ENCODE data around the gene SRL.
"Not testable (repeated sequence)": the region's sequence is repeated elsewhere in the genome, so short reads cannot be mapped to it uniquely, and the experiment has no call there.

SRL gene

GRCh38 chr16:4218202-4218601 is 23.7 kb downstream of the SRL start:
- H3K27me3 ChIP-seq (ENCODE audit: insufficient read depth, low read length): no peaks in the 10 kb centered on the region
- no peaks in the 10 kb centered on the region for H3K36me3 ChIP-seq (ENCODE audit: insufficient read depth, low read depth, low read length)
- no peak overlapping the region for H3K9ac ChIP-seq (ENCODE audit: low read depth, low read length)
- no peaks in the 10 kb centered on the region for H3K9me3 ChIP-seq (ENCODE audit: insufficient read depth, low read depth, low read length)
- H3K4me1 ChIP-seq (ENCODE audit: insufficient read depth, low read length): peaks cover 11% of the 10 kb centered on the region
- no peak overlapping the region for H3K27ac ChIP-seq (ENCODE audit: low read length)
- H3K4me3 ChIP-seq (ENCODE audit: low read length): no peak overlapping the region

DNA sequence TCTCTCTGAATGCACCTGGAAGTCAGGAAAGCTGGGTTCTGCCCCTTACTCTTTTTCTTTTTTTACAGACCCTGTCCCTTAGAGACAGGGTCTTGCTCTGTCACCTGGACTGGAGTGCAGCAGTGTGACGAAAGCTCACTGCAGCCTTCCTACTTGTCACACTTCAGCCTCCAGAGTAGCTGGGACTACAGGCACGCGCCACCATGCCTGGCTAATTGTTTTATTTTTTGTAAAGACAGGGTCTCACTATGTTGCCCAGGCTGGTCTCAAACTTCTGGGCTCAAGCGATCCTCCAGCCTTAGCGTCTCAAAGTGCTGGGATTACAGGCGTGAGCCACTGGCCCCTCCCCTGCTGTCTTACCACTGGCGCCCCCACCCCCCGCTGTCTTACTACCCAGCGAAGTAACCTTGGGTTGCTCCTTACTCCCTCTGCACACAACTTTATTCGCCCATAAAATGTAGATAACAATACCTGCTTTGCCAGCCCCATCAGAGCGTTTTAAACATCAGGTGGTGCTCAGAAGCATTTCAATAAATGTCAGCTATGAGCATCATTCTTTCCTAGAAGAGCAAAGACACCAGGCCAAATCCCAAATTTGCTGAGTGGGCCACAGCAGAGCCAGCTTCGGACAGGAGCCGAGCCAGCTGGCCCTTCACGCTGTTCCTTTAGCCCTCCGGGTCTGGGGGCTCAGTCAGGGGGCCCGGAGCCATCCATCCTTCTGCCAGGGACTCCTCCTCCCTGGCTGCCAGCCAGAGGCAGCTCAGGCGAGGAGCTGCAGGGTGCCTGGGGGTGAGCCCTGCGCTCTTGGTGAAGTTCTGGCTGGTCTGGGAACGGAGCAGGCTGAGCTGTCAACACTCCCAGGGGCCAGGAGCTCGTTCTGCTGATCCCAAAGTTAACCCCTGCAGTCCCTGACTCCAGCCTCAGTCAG is 24.4 kb downstream of the SRL start:
- Histone ChIP-seq H3K9me3 (ENCODE audit: insufficient read depth, low read depth, low read length) (no peaks in the 10 kb centered on the region), H3K4me3 (ENCODE audit: low read length) (no peak overlapping the region), H3K4me1 (ENCODE audit: insufficient read depth, low read length) (peaks cover 11% of the 10 kb centered on the region), H3K36me3 (ENCODE audit: insufficient read depth, low read depth, low read length) (no peaks in the 10 kb centered on the region), H3K27me3 (ENCODE audit: insufficient read depth, low read length) (no peaks in the 10 kb centered on the region), H3K9ac (ENCODE audit: low read depth, low read length) (no peak overlapping the region), H3K27ac (ENCODE audit: low read length) (no peak overlapping the region)

DNA sequence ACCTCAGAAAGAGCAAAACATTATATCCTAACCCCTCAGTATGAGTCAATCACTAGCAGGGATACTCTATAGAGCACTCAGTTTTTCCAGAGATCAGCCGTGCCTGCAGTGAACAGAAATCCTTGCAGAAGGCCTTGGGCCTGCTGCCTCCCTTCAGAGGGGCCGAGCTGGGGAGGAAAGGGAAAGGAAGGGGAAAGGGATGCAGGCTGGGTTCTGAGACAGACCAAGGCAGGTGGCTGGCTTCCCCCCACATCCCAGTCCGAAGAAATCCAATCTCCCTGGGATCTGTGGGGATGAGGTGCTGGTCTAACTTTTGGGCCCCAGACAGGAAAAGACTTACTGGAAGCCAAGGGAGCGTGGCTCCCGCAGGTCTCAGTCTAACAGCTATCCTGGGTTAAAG is 25.3 kb downstream of the SRL start:
- H3K4me1 ChIP-seq (ENCODE audit: insufficient read depth, low read length): peaks cover 11% of the 10 kb centered on the region
- H3K36me3 ChIP-seq (ENCODE audit: insufficient read depth, low read depth, low read length): no peaks in the 10 kb centered on the region
- no peak overlapping the region for H3K9ac ChIP-seq (ENCODE audit: low read depth, low read length)
- no peaks in the 10 kb centered on the region for H3K27me3 ChIP-seq (ENCODE audit: insufficient read depth, low read length)
- H3K27ac ChIP-seq (ENCODE audit: low read length): no peak overlapping the region
- H3K9me3 ChIP-seq (ENCODE audit: insufficient read depth, low read depth, low read length): no peaks in the 10 kb centered on the region
- H3K4me3 ChIP-seq (ENCODE audit: low read length): no peak overlapping the region

DNA sequence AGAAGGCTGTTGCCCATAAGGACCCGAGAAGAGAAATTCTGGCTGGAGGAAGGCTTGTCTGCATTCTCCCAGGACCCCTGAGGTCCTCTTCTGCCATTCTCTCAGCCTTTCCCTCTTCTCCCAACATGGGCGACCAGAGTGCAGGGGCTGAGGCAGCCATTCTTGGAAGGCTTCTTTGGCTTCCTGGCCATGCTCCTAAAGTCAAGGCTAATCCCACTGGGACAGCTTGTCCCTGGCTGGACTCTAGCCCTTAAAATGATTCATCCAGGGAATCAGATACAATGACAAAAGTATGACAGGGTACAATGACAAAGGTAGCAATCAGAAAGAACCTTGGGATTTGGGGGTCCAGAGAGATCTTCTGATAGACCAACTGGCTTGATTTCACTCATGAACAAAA is 26.8 kb downstream of the SRL start:
- Histone ChIP-seq H3K36me3 (ENCODE audit: insufficient read depth, low read depth, low read length) (no peaks in the 10 kb centered on the region), H3K27ac (ENCODE audit: low read length) (no peak overlapping the region), H3K4me3 (ENCODE audit: low read length) (no peak overlapping the region), H3K9ac (ENCODE audit: low read depth, low read length) (no peak overlapping the region), H3K4me1 (ENCODE audit: insufficient read depth, low read length) (peaks cover 11% of the 10 kb centered on the region), H3K27me3 (ENCODE audit: insufficient read depth, low read length) (no peaks in the 10 kb centered on the region), H3K9me3 (ENCODE audit: insufficient read depth, low read depth, low read length) (no peaks in the 10 kb centered on the region)

- peaks cover 11% of the 10 kb centered on the region for H3K4me1 ChIP-seq (ENCODE audit: insufficient read depth, low read length)
- no peak overlapping the region for H3K9ac ChIP-seq (ENCODE audit: low read depth, low read length)
- H3K27ac ChIP-seq (ENCODE audit: low read length): no peak overlapping the region
- H3K27me3 ChIP-seq (ENCODE audit: insufficient read depth, low read length): no peaks in the 10 kb centered on the region
- no peak overlapping the region for H3K4me3 ChIP-seq (ENCODE audit: low read length)
- no peaks in the 10 kb centered on the region for H3K36me3 ChIP-seq (ENCODE audit: insufficient read depth, low read depth, low read length)
- no peaks in the 10 kb centered on the region for H3K9me3 ChIP-seq (ENCODE audit: insufficient read depth, low read depth, low read length)
Observed at GRCh38 chr16:4214215-4214621, 27.7 kb downstream of the SRL start.

GRCh38 chr16:4213737-4214136 is 28.1 kb downstream of the SRL start:
- Histone ChIP-seq H3K4me3 (ENCODE audit: low read length) (no peak overlapping the region), H3K9me3 (ENCODE audit: insufficient read depth, low read depth, low read length) (no peaks in the 10 kb centered on the region), H3K27me3 (ENCODE audit: insufficient read depth, low read length) (no peaks in the 10 kb centered on the region), H3K27ac (ENCODE audit: low read length) (no peak overlapping the region), H3K36me3 (ENCODE audit: insufficient read depth, low read depth, low read length) (no peaks in the 10 kb centered on the region), H3K9ac (ENCODE audit: low read depth, low read length) (no peak overlapping the region), H3K4me1 (ENCODE audit: insufficient read depth, low read length) (peaks cover 11% of the 10 kb centered on the region)

- no peaks in the 10 kb centered on the region for H3K27me3 ChIP-seq (ENCODE audit: insufficient read depth, low read length)
- H3K9ac ChIP-seq (ENCODE audit: low read depth, low read length): no peak overlapping the region
- peaks cover 11% of the 10 kb centered on the region for H3K4me1 ChIP-seq (ENCODE audit: insufficient read depth, low read length)
- H3K4me3 ChIP-seq (ENCODE audit: low read length): no peak overlapping the region
- H3K36me3 ChIP-seq (ENCODE audit: insufficient read depth, low read depth, low read length): no peaks in the 10 kb centered on the region
- H3K27ac ChIP-seq (ENCODE audit: low read length): no peak overlapping the region
- no peaks in the 10 kb centered on the region for H3K9me3 ChIP-seq (ENCODE audit: insufficient read depth, low read depth, low read length)
Observed at GRCh38 chr16:4212934-4213296, 29.0 kb downstream of the SRL start.

GRCh38 chr16:4212211-4212933 is 29.5 kb downstream of the SRL start:
- H3K27me3 ChIP-seq (ENCODE audit: insufficient read depth, low read length): no peaks in the 10 kb centered on the region
- no peak overlapping the region for H3K27ac ChIP-seq (ENCODE audit: low read length)

GRCh38 chr16:4211445-4212210 is 30.3 kb downstream of the SRL start:
- H3K36me3 ChIP-seq (ENCODE audit: insufficient read depth, low read depth, low read length); H3K27me3 ChIP-seq (ENCODE audit: insufficient read depth, low read length); H3K9ac ChIP-seq (ENCODE audit: low read depth, low read length); H3K27ac ChIP-seq (ENCODE audit: low read length); H3K9me3 ChIP-seq (ENCODE audit: insufficient read depth, low read depth, low read length); H3K4me3 ChIP-seq (ENCODE audit: low read length): not testable (repeated sequence)
- peaks cover 11% of the 10 kb centered on the region for H3K4me1 ChIP-seq (ENCODE audit: insufficient read depth, low read length)

More at GRCh38 chr16:4212211-4212933, 29.5 kb downstream of the SRL start:
- Histone ChIP-seq H3K4me3 (ENCODE audit: low read length) (no peak overlapping the region), H3K9me3 (ENCODE audit: insufficient read depth, low read depth, low read length) (no peaks in the 10 kb centered on the region), H3K9ac (ENCODE audit: low read depth, low read length) (no peak overlapping the region), H3K4me1 (ENCODE audit: insufficient read depth, low read length) (peaks cover 11% of the 10 kb centered on the region), H3K36me3 (ENCODE audit: insufficient read depth, low read depth, low read length) (no peaks in the 10 kb centered on the region)

DNA sequence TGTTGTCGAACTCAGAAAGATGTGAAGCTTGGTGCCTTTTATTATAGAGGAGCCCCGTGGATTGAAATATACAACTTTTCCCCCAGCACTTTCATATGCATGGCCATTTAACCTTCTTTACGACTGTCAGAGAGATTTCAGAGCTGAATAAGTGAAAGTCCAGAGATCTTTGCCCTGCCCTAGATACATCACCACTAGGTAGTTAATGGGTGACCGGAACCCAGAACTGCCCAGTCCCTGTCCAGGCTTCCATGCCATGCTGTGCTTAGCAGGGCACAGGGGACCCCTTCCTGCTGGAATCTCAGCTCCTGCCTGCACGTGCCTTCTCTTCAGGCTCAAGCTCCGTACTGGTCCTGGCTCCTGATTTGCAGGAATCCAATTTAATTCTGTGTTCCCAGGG is 32.2 kb downstream of the SRL start:
- Histone ChIP-seq H3K36me3 (ENCODE audit: insufficient read depth, low read depth, low read length) (no peaks in the 10 kb centered on the region), H3K27ac (ENCODE audit: low read length) (no peak overlapping the region), H3K9me3 (ENCODE audit: insufficient read depth, low read depth, low read length) (no peaks in the 10 kb centered on the region), H3K4me1 (ENCODE audit: insufficient read depth, low read length) (peaks cover 11% of the 10 kb centered on the region), H3K27me3 (ENCODE audit: insufficient read depth, low read length) (no peaks in the 10 kb centered on the region), H3K4me3 (ENCODE audit: low read length) (no peak overlapping the region), H3K9ac (ENCODE audit: low read depth, low read length) (no peak overlapping the region)

DNA sequence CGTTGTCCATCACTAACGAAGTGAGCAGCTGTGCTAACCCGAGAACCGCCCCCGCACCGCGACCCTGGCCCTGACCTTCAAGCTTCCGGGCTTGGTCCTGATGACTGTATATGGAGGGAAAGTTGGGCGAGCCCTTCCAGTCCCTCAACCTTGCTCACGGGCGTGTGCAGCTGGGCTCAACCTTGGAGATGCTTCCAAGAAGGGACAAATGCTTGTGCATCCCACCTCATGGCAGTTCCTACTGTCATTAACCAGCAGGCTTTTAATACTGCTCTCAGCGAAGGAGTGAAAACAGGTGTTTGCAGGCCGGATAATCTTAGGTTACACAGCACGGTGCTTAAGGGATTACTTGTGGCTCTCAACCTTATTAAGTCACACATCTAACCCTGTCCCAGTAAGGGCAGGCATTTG is 33.5 kb downstream of the SRL start:
- H3K4me3 ChIP-seq (ENCODE audit: low read length): no peak overlapping the region
- no peaks in the 10 kb centered on the region for H3K9me3 ChIP-seq (ENCODE audit: insufficient read depth, low read depth, low read length)
- H3K9ac ChIP-seq (ENCODE audit: low read depth, low read length): no peak overlapping the region
- no peaks in the 10 kb centered on the region; the same call in 1 of the 2 replicates for H3K4me1 ChIP-seq (ENCODE audit: insufficient read depth, low read length)
- no peaks in the 10 kb centered on the region for H3K36me3 ChIP-seq (ENCODE audit: insufficient read depth, low read depth, low read length)
- no peaks in the 10 kb centered on the region for H3K27me3 ChIP-seq (ENCODE audit: insufficient read depth, low read length)
- H3K27ac ChIP-seq (ENCODE audit: low read length): no peak overlapping the region

Measured in iPS-20b (cell line).